C4-2B (cell line): Measurements from ENCODE around the gene KLLN.
"Not testable (repeated sequence)": the region's sequence is repeated elsewhere in the genome, so short reads cannot be mapped to it uniquely, and the experiment has no call there.

Experiments
- H3K27ac ChIP-seq: fragments of 450-650 bp; 2 replicates; pipeline ENCODE4 v1.5.1; 2017
- ZFX ChIP-seq: fragments of 450-650 bp; IDR thresholded peaks from 2 replicates; pipeline ENCODE4 v1.6.1; 2017
- TF ChIP-seq, protein P1 (sequence below): fragments of 450-650 bp; conservative IDR thresholded peaks from 2 replicates; pipeline ENCODE4 v1.5.1; 2017; ENCODE audit warnings: mild to moderate bottlenecking

The KLLN gene, protein sequence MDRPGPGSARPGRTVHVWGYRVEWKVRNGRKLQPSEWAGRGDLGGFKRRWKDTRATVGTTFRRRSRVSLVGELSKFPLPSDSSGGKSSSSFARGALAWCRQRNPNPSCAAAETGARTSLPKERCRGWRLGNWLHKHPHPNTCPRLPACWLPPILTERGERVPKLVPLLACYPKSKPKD

DNA sequence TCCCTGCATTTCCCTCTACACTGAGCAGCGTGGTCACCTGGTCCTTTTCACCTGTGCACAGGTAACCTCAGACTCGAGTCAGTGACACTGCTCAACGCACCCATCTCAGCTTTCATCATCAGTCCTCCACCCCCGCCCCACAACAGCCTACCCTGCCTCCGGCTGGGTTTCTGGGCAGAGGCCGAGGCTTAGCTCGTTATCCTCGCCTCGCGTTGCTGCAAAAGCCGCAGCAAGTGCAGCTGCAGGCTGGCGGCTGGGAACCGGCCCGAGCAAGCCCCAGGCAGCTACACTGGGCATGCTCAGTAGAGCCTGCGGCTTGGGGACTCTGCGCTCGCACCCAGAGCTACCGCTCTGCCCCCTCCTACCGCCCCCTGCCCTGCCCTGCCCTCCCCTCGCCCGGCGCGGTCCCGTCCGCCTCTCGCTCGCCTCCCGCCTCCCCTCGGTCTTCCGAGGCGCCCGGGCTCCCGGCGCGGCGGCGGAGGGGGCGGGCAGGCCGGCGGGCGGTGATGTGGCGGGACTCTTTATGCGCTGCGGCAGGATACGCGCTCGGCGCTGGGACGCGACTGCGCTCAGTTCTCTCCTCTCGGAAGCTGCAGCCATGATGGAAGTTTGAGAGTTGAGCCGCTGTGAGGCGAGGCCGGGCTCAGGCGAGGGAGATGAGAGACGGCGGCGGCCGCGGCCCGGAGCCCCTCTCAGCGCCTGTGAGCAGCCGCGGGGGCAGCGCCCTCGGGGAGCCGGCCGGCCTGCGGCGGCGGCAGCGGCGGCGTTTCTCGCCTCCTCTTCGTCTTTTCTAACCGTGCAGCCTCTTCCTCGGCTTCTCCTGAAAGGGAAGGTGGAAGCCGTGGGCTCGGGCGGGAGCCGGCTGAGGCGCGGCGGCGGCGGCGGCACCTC lies at the start of gene KLLN, which contains the start of gene PTEN:
Gene KLLN (minus strand): TSS at position 481 of the 891 bp plus-strand sequence. CDS start 1,046 bp downstream, outside the sequence.
Gene PTEN (plus strand): TSS at position 573 of the 891 bp plus-strand sequence. CDS start 845 bp downstream, outside the sequence.
- TF ChIP-seq, protein P1, sequence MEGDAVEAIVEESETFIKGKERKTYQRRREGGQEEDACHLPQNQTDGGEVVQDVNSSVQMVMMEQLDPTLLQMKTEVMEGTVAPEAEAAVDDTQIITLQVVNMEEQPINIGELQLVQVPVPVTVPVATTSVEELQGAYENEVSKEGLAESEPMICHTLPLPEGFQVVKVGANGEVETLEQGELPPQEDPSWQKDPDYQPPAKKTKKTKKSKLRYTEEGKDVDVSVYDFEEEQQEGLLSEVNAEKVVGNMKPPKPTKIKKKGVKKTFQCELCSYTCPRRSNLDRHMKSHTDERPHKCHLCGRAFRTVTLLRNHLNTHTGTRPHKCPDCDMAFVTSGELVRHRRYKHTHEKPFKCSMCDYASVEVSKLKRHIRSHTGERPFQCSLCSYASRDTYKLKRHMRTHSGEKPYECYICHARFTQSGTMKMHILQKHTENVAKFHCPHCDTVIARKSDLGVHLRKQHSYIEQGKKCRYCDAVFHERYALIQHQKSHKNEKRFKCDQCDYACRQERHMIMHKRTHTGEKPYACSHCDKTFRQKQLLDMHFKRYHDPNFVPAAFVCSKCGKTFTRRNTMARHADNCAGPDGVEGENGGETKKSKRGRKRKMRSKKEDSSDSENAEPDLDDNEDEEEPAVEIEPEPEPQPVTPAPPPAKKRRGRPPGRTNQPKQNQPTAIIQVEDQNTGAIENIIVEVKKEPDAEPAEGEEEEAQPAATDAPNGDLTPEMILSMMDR, result no peak
- no peak for TF ChIP-seq ZFX
- H3K27ac ChIP-seq, result peak within 1 kb of the TSS; percentile 92

DNA sequence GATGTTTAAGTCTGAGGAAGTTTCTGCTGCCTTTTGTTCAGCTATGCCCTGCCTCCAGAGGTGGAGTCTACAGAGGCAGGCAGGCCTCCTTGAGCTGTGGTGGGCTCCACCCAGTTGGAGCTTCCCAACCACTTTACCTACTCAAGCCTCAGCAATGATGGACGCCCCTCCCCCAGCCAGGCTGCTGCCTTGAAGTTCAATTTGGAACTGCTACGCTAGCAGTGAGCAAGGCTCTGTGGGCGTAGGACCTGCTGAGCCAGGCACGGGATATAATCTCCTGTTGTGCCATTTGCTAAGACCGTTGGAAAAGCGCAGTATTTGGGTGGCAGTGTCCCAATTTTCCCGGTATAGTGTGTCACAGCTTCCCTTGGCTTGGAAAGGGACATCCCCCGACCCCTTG lies 40.1 kb upstream of the KLLN start:
- not testable (repeated sequence) for H3K27ac ChIP-seq

DNA sequence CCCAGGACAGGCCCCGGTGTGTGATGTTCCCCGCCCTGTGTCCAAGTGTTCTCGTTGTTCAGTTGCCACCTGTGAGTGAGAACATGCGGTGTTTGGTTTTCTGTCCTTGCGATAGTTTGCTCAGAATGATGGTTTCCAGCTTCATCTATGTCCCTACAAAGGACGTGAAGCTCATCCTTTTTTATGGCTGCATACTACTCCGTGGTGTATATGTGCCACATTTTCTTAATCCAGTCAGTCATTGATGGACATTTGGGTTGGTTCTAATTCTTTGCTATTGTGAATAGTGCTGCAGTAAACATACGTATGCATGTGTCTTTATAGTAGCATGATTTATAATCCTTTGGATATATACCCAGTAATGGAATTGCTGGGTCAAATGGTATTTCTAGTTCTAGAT lies 34.6 kb upstream of the KLLN start:
- not testable (repeated sequence) for H3K27ac ChIP-seq

DNA sequence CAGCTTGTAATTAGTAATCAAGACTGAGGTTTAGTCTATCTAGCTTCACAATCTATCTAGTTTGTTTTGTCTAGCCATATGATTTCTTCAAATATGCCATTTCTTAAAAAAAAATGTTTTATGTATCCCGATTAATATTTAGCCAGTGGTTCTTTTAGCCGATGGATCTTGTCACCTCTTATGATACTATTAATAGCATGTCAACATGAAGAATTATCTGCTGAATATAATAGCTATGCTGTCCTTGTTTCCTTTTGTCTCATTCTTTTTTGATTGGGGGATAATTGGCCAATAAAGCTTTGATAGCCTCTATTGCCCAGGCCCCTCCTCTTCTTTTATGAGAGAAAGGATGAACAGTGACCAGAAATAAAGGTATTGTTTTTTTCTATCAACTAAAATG lies 32.9 kb upstream of the KLLN start:
- no peak for TF ChIP-seq ZFX
- TF ChIP-seq, protein P1, result no peak
- no peak overlapping the region for H3K27ac ChIP-seq

DNA sequence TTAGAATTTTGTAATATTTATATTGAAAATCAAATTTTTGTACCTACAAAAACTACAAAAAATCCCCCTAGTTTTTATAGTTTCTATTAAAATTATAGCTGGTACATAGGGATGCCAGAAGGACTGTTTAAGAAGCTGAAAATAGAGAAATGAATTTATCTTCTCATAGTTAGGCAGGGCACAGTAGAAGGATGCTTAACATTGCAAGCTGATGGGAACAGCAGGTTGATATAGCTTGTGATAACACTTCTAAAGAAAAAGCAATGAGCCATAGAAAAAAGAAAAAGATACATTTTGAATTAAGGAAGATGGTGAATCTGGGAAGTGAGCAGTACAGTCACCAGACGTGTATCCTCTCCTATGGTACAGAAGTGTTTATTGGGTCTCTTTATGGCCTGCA lies 32.1 kb upstream of the KLLN start:
- no peak for TF ChIP-seq ZFX
- TF ChIP-seq, protein P1, result no peak
- H3K27ac ChIP-seq, result no peak overlapping the region

DNA sequence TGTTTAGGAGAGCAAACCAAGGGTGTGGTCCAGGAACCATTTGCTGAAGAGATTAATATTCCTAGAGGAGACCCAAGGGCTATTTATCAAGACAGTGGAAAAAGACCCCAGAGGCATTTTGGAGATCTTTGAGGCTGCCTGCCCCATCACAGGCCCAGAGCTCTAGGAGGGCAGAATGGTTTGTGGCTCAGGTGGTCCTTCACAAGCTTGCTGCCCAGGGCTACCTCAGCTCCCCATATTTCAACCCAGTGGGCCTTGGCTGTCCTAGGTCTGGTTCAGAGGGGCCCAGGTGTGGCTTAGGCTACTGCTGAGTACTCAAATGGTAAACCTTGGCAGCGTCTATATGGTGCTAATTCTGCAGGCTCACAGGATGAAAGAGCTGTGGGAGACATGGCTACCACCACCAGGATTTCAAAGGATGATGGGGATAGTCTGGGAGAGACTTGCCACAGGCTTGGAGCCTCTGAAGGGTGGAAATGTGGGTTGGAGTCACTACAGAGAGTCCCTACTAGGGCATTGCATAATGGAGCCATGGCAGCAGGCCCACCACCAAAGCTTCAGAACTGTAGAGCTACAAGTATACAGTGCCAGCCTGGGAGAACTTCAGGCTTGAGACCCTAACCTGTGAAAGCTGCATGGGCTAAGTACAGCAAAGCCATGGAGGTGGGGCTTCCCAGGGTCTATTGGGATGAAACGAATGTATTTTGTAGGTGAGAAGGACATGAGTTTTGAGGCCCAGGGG lies 24.4 kb upstream of the KLLN start:
- H3K27ac ChIP-seq, result no peak overlapping the region
- no peak for TF ChIP-seq ZFX
- TF ChIP-seq, protein P1, result no peak

DNA sequence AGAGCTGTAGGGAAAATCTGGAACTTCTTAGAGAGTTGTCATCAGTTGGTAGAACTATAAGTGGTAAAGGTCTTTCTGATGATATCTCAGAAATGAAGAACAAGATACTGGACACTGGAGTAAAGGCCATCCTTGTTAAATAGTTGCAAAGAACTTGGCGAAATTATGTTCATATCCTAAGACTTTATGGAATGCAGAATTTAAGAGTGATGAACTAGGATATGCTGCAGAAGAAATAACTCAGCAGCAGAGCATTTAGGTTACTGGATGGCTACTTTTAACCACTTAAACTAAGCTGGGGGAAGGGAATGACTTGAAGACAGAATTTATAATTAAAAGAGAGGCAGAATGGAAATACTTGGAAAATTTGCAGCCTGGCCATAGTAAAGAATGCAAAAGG lies 23.8 kb upstream of the KLLN start:
- TF ChIP-seq, protein P1, result no peak
- no peak for TF ChIP-seq ZFX
- H3K27ac ChIP-seq, result no peak overlapping the region

DNA sequence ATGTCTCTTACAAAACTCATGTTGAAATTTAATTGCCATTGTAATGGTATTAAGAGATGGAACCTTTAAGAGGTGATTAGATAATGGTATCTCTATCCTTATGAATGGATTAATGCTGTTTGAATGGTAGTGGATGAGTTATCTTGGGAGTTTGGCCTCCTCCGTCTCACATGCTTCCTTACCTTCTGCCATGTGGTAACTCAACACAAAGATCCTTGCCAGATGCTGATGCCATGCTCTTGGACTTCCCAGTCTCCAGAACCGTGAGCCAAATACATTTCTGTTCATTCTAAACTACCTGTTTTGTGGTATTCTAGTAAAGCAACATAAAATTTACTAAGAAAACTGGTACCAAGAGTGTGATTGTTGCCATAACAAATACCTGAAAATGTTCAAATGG lies 23.3 kb upstream of the KLLN start:
- TF ChIP-seq ZFX, result no peak
- TF ChIP-seq, protein P1, result no peak
- H3K27ac ChIP-seq, result no peak overlapping the region
